WTC11 (cell line): ENCODE measurements around the gene DDR2. TPM values are rescaled to one million over a fixed set of nuclear protein-coding genes. Genes with fewer than 3 reads are reported as not detected.

Experiments
- ATAC-seq: fragments of 200-7000 bp; cut with Tn5 transposase; 2 replicates; pipeline ENCODE4 v1.10.0; 2021; ENCODE audit warnings: mild to moderate bottlenecking, moderate library complexity
- CTCF ChIA-PET: fragments of 300-600 bp; sonication (Branson Sonifier 250); formaldehyde crosslinking; loops from one replicate; lab custom pipeline; 2021; ENCODE audit warnings: antibody characterized with exemption; lab: Charles Lee
- POLR2A ChIA-PET: fragments of 350-600 bp; sonication (Branson Sonifier 250); formaldehyde crosslinking; loops from one replicate; lab custom pipeline; 2021; ENCODE audit warnings: antibody characterized with exemption; lab: Charles Lee
- DNase-seq: peaks from one replicate; pipeline ENCODE4 v3.0.0; 2021; ENCODE audit warnings: low spot score
- H3K27ac Mint-ChIP-seq: 2 replicates; pipeline ENCODE4 v1.8.0; 2021; ENCODE audit warnings: mixed read lengths
- H3K27me3 Mint-ChIP-seq: 2 replicates; pipeline ENCODE4 v1.8.0; 2021; ENCODE audit warnings: low read depth, mild to moderate bottlenecking, moderate library complexity, mixed read lengths
- H3K36me3 Mint-ChIP-seq: 2 replicates; pipeline ENCODE4 v1.8.0; 2021; ENCODE audit warnings: mixed read lengths
- H3K4me1 Mint-ChIP-seq: 2 replicates; pipeline ENCODE4 v1.8.0; 2022; ENCODE audit warnings: mixed read lengths
- H3K4me3 Mint-ChIP-seq: 2 replicates; pipeline ENCODE4 v1.8.0; 2021; ENCODE audit warnings: mild to moderate bottlenecking, moderate library complexity, mixed read lengths
- H3K9me3 Mint-ChIP-seq: 2 replicates; pipeline ENCODE4 v1.8.0; 2021; ENCODE audit warnings: mixed read lengths
- AFF4 ChIP-seq: sonication (generic); formaldehyde crosslinking; IDR thresholded peaks from 2 replicates; pipeline ENCODE4 v1.8.1; 2023; ENCODE audit warnings: mild to moderate bottlenecking, missing genetic modification reagents, borderline replicate concordance
- ATF6 ChIP-seq: sonication (generic); formaldehyde crosslinking; IDR thresholded peaks from 2 replicates; pipeline ENCODE4 v1.8.1; 2023; ENCODE audit warnings: mild to moderate bottlenecking, missing genetic modification reagents
- CDX4 ChIP-seq: fragments of 250-450 bp; sonication (Bioruptor Pico); IDR thresholded peaks from 2 replicates; pipeline ENCODE4 v1.9.0; 2021; ENCODE audit warnings: moderate library complexity, mild to moderate bottlenecking, inconsistent platforms, borderline replicate concordance
- E2F1 ChIP-seq: sonication (generic); formaldehyde crosslinking; IDR thresholded peaks from 2 replicates; pipeline ENCODE4 v1.8.0; 2022; ENCODE audit warnings: mild to moderate bottlenecking, missing genetic modification reagents
- ERG ChIP-seq: fragments of 250-450 bp; sonication (Bioruptor Pico); IDR thresholded peaks from 2 replicates; pipeline ENCODE4 v1.8.0; 2021; ENCODE audit warnings: mild to moderate bottlenecking
- ETV6 ChIP-seq: sonication (generic); formaldehyde crosslinking; IDR thresholded peaks from 2 replicates; pipeline ENCODE4 v1.8.1; 2022; ENCODE audit warnings: mild to moderate bottlenecking, missing genetic modification reagents
- GABPB1 ChIP-seq: sonication (generic); formaldehyde crosslinking; IDR thresholded peaks from 2 replicates; pipeline ENCODE4 v1.8.1; 2023; ENCODE audit warnings: mild to moderate bottlenecking, missing genetic modification reagents
- IRF1 ChIP-seq: sonication (generic); formaldehyde crosslinking; IDR thresholded peaks from 2 replicates; pipeline ENCODE4 v1.8.0; 2023; ENCODE audit warnings: missing genetic modification reagents
- SMAD3 ChIP-seq: sonication (generic); formaldehyde crosslinking; IDR thresholded peaks from 2 replicates; pipeline ENCODE4 v1.8.0; 2022; ENCODE audit warnings: missing genetic modification reagents, mild to moderate bottlenecking, borderline replicate concordance
- TCF7 ChIP-seq: sonication (generic); formaldehyde crosslinking; IDR thresholded peaks from 2 replicates; pipeline ENCODE4 v1.8.0; 2022; ENCODE audit warnings: mild to moderate bottlenecking, low read depth, missing genetic modification reagents, moderate library complexity
- USF1 ChIP-seq: sonication (generic); formaldehyde crosslinking; IDR thresholded peaks from 2 replicates; pipeline ENCODE4 v1.8.0; 2022; ENCODE audit warnings: mild to moderate bottlenecking, missing genetic modification reagents
- ZBTB43 ChIP-seq: sonication (generic); formaldehyde crosslinking; IDR thresholded peaks from 2 replicates; pipeline ENCODE4 v1.8.1; 2023; ENCODE audit warnings: mild to moderate bottlenecking, missing genetic modification reagents
- ZNF416 ChIP-seq: fragments of 250-450 bp; sonication (Bioruptor Pico); IDR thresholded peaks from 2 replicates; pipeline ENCODE4 v1.9.0; 2021; ENCODE audit warnings: mild to moderate bottlenecking, inconsistent platforms
- total RNA-seq: library from RNA; stranded (reverse); gene quantifications from 3 replicates; pipeline ENCODE4 v1.2.3, GENCODE V29; 2021

DDR2 gene
- total RNA-seq, 1 experiment from 2014 or later: 0.85 TPM

GRCh38 chr1:162753998-162754585 lies 121.8 kb downstream of the DDR2 start:
- no peak for DNase-seq
- no peaks in the 10 kb centered on the region for H3K4me1 Mint-ChIP-seq
- CTCF ChIA-PET: no interaction called here
- H3K27ac Mint-ChIP-seq: no peak overlapping the region
- no peak for TF ChIP-seq IRF1 (CRISPR knock-in tag)
- no peak for TF ChIP-seq ETV6
- TF ChIP-seq USF1: no peak
- TF ChIP-seq E2F1: no peak
- TF ChIP-seq AFF4 (CRISPR knock-in tag): no peak
- no peak for TF ChIP-seq SMAD3
- TF ChIP-seq ZNF416 (CRISPR knock-in tag): no peak
- TF ChIP-seq ATF6 (CRISPR knock-in tag): no peak
- no peak for TF ChIP-seq ERG (CRISPR knock-in tag)
- no peak for TF ChIP-seq TCF7 (CRISPR knock-in tag)
- TF ChIP-seq ZBTB43 (CRISPR knock-in tag): no peak
- no peak for TF ChIP-seq CDX4 (CRISPR knock-in tag)
- no peak for TF ChIP-seq GABPB1 (CRISPR knock-in tag)
- TF ChIP-seq, all 79 proteins: peak for 0
- no peaks in the 10 kb centered on the region for H3K9me3 Mint-ChIP-seq
- no peak for ATAC-seq
- no peak overlapping the region for H3K4me3 Mint-ChIP-seq
- peaks cover 7% of the 10 kb centered on the region; the same call in 1 of the 2 replicates for H3K27me3 Mint-ChIP-seq
- H3K36me3 Mint-ChIP-seq: no peaks in the 10 kb centered on the region
- POLR2A ChIA-PET: no interaction called here
